HuH-7.5 (cell line): Measurements from ENCODE around the gene A2ML1.
"Not testable (repeated sequence)": the region's sequence is repeated elsewhere in the genome, so short reads cannot be mapped to it uniquely, and the experiment has no call there.

Source experiments
- DNase-seq: peaks from one replicate; pipeline ENCODE4 v3.0.0; 2011; ENCODE audit warnings: low spot score

A2ML1 gene

DNA sequence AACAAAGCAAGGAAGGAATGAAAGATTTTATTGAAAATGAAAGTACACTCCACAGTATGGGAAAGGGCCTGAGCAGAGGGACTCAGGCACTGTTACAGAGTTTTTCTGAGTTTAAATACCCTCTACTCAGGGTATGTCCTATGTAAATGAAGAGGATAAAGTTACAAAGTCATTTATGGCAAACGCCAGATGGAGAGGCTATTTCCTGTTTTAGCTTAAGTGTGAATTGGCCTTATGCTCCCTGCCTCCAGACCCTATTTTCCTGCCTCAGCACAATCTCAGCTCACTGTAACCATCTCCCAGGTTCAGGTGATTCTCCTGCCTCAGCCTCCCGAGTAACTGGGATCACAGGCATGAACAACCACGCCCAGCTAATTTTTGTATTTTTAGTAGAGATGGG lies 85.1 kb downstream of the A2ML1 start:
- no peak for DNase-seq

DNA sequence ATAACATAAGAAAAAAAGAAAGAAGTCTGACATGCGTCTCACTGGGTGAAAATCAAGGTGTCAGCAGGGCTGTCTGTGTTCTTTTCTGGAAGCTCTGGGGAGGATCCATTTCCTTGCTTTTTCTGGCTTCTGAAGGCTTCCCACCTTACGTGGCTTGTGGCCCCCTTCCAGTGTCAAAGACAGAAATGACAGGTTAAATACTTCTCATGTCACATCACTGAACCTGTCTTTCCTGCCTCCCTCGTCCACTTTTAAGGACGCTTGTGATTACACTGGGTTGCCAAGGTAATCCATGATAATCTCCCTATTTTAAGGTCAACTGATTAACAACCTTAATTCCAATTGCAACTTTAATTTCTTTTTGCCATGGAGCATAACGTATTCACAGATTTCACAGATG lies 87.3 kb downstream of the A2ML1 start:
- DNase-seq, result no peak

GRCh38 chr12:8911606-8912268 lies 89.3 kb downstream of the A2ML1 start:
- no peak for DNase-seq

GRCh38 chr12:8912914-8913313 lies 90.5 kb downstream of the A2ML1 start:
- peak; percentile 14 for DNase-seq

DNA sequence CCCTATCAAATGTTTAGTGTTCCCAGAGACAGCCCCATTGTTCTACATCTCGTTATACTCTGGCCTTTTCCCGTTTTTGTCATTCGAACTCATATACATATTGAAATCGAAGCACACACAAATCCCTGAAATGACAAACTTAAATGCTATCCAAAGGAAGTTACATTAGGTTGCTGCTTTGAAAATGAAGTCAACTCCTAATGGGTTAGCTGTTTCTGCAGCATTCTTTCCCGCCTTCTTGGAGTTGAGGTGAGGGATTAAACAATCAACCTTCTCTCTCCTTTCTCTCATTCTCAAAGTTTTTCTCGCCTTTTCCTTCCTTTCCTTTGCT lies 91.2 kb downstream of the A2ML1 start:
- DNase-seq, result peak; percentile 11

GRCh38 chr12:8914033-8914715 lies 91.8 kb downstream of the A2ML1 start, which contains the start of gene PHC1:
Gene PHC1 (plus strand): TSS chr12:8914509. CDS start chr12:8917678, 3,169 bp downstream.
- DNase-seq, result peak; percentile 79

GRCh38 chr12:8914716-8915526 lies 92.5 kb downstream of the A2ML1 start:
- peak; percentile 73 for DNase-seq

DNA sequence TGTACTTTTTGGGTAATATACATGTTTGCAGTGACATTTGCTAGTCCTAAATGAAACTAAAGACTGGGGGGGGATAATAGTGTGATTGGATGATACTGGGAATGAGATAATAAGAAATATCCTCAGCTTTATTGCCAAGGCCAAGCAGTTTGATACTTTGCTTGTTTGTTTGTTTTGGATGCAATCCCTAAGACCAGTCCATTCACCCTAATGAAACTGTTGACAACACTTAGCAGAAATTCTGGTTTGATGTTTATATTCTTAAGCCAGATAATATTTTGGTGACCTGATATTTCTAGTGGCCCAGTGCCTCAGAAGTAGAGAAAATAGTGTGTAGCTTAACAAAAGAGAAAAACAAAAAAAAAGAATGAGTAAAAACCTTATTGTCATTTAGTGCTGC lies 93.7 kb downstream of the A2ML1 start:
- no peak for DNase-seq

DNA sequence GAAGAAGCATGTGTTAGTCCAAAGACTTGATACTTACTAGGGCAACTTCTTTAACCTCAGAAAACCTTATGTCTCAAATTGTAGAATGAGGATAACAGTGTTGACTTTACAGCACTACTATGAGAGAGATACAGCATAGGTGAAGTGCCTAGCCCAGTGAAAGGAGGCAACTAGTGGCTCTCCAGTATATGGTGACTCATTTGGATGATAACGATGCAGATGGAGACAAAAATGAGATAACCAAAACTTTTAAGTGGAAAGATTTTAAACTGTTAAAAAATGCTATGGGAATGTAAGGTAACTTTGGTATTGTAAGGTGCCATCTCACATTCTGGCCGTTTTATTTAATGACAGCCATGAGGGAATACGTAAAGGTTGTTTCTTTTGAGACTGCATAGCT lies 94.6 kb downstream of the A2ML1 start:
- no peak for DNase-seq

DNA sequence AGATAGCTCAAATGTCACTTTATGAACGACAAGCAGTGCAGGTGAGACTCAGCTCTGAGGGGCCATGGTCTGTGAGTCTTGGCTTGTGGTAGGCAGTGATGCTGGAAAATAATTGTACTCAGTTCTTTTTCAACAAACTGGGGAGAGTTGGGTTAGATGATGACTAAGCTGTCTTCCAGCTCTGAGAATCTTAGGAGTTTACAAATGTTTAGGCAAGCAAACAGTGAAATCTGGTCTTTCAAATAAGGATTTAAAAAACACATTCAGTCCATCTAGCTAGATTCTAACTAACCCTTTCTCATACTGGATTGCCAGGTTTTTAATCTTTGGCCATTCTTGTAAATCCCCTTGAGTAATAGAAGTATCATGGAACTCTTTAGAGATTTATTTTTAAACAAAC lies 95.3 kb downstream of the A2ML1 start:
- no peak for DNase-seq

GRCh38 chr12:8919643-8920042 lies 97.2 kb downstream of the A2ML1 start:
- DNase-seq, result not testable (repeated sequence)

- DNase-seq, result no peak
Measured at GRCh38 chr12:8922544-8922943, 100.1 kb downstream of the A2ML1 start.
